ENCODE results near the gene VAV2. TPM values are rescaled to one million over a fixed set of nuclear protein-coding genes. Genes with fewer than 3 reads are reported as not detected.
"Not testable (repeated sequence)": the region's sequence is repeated elsewhere in the genome, so short reads cannot be mapped to it uniquely, and the experiment has no call there.

The VAV2 gene
- total and polyA plus RNA-seq, 12 donors: 3.3 to 96.2 (median 31.2) TPM

- DNase-seq: peak in 6 of 7 donors; percentile 66 to 84 (median 82)
- TF ChIP-seq POLR2A (IDR thresholded peaks at IDR 0.05): no peak
- peak in 4 of 6 experiments; percentile 39 to 49 (median 46) for TF ChIP-seq CTCF (IDR thresholded peaks at IDR 0.05)
- Histone ChIP-seq H3K9me3 (replicated peaks in 1 of 3) (no peaks in the 10 kb centered on the region), H3K4me3 (no peak overlapping the region), H3K36me3 (replicated peaks in 1 of 2) (no peaks in the 10 kb centered on the region), H3K4me1 (replicated peaks in 1 of 2) (peaks cover 29 to 48% of the 10 kb centered on the region in 2 donors), H3K27ac (peak overlapping the region; percentile 44 to 68 (median 54)), H3K27me3 (no peaks in the 10 kb centered on the region)
- 50 to 61% (median 58%) methylated on average over 15 to 21 of the region's 21 CpGs for WGBS, 4 donors
- intact Hi-C loops (cut with DNase I): no loop called here
Observed at GRCh38 chr9:133960568-133961129, 31.5 kb downstream of the VAV2 start.

GRCh38 chr9:133959966-133960567 lies 32.1 kb downstream of the VAV2 start:
- 47 to 58% (median 53%) methylated on average over 14 to 19 of the region's 19 CpGs for WGBS, 4 donors
- Histone ChIP-seq H3K4me3 (no peak overlapping the region), H3K4me1 (replicated peaks in 1 of 2) (peaks cover 29 to 48% of the 10 kb centered on the region in 2 donors), H3K36me3 (replicated peaks in 1 of 2) (no peaks in the 10 kb centered on the region), H3K27me3 (no peaks in the 10 kb centered on the region), H3K9me3 (replicated peaks in 1 of 3) (no peaks in the 10 kb centered on the region), H3K27ac (peak overlapping the region in 4 of 5 donors; percentile 44 to 68 (median 51))
- intact Hi-C loops (cut with DNase I): no loop called here
- no peak for TF ChIP-seq POLR2A (IDR thresholded peaks at IDR 0.05)
- no peak for TF ChIP-seq CTCF (IDR thresholded peaks at IDR 0.05)
- no peak for DNase-seq

GRCh38 chr9:133959171-133959570 lies 33.0 kb downstream of the VAV2 start:
- intact Hi-C loops (cut with DNase I): no loop called here
- TF ChIP-seq CTCF (IDR thresholded peaks at IDR 0.05) (no peak), POLR2A (IDR thresholded peaks at IDR 0.05) (no peak)
- Histone ChIP-seq H3K9me3 (replicated peaks in 1 of 3) (no peaks in the 10 kb centered on the region), H3K27ac (peak overlapping the region in 1 of 5 donors; percentile 68), H3K4me1 (replicated peaks in 1 of 2) (peaks cover 29 to 52% of the 10 kb centered on the region in 2 donors), H3K27me3 (no peaks in the 10 kb centered on the region), H3K36me3 (replicated peaks in 1 of 2) (no peaks in the 10 kb centered on the region), H3K4me3 (no peak overlapping the region)
- WGBS, 4 donors: 88 to 94% (median 92%) methylated on average over 8 to 9 of the region's 9 CpGs
- DNase-seq: peak in 1 of 7 donors; percentile 10

GRCh38 chr9:133958756-133959155 lies 33.4 kb downstream of the VAV2 start:
- no peak overlapping the region for H3K4me3 ChIP-seq
- no peaks in the 10 kb centered on the region for H3K27me3 ChIP-seq
- H3K9me3 ChIP-seq (replicated peaks in 1 of 3): no peaks in the 10 kb centered on the region
- no peaks in the 10 kb centered on the region for H3K36me3 ChIP-seq (replicated peaks in 1 of 2)
- TF ChIP-seq POLR2A (IDR thresholded peaks at IDR 0.05) (no peak), CTCF (IDR thresholded peaks at IDR 0.05) (no peak)
- peaks cover 29 to 52% of the 10 kb centered on the region in 2 donors for H3K4me1 ChIP-seq (replicated peaks in 1 of 2)
- 56 to 71% (median 65%) methylated on average over 2 to 6 of the region's 6 CpGs for WGBS, 4 donors
- H3K27ac ChIP-seq: peak overlapping the region in 1 of 5 donors; percentile 68
- intact Hi-C loops (cut with DNase I): no loop called here
- no peak for DNase-seq

- H3K4me1 ChIP-seq (replicated peaks in 1 of 2): peaks cover 29 to 52% of the 10 kb centered on the region in 2 donors
- intact Hi-C loops (cut with DNase I); H3K9me3 ChIP-seq (replicated peaks in 1 of 3); H3K4me3 ChIP-seq; H3K27me3 ChIP-seq; DNase-seq; H3K36me3 ChIP-seq (replicated peaks in 1 of 2): not testable (repeated sequence)
- WGBS, 4 donors: 13 to 24% methylated on average over 1 to 2 of the region's 7 CpGs; no CpG with 5 or more reads in 2 of the 4 donors
- peak overlapping the region in 1 of 5 donors; percentile 87 for H3K27ac ChIP-seq
Observed at GRCh38 chr9:133957772-133958171, 34.4 kb downstream of the VAV2 start.

Measured in adrenal gland (tissue), 12 donors.